ENCODE data around the gene TMEM132C. TPM values are rescaled to one million over a fixed set of nuclear protein-coding genes. Genes with fewer than 3 reads are reported as not detected.

TMEM132C gene
- total RNA-seq, 6 experiments from 2014 or later: not detected

- Mint-ChIP-seq H3K4me3 (no peak overlapping the region), H3K27me3 (ENCODE audit: insufficient read depth) (no peaks in the 10 kb centered on the region; the same call in 1 of the 2 replicates), H3K4me1 (ENCODE audit: low read depth) (no peaks in the 10 kb centered on the region), H3K27ac (no peak overlapping the region), H3K36me3 (ENCODE audit: low read depth) (peaks cover 8% of the 10 kb centered on the region; the same call in 1 of the 2 replicates), H3K9me3 (peaks cover 64% of the 10 kb centered on the region)
- DNase-seq: no peak
- TF ChIP-seq, protein P1, sequence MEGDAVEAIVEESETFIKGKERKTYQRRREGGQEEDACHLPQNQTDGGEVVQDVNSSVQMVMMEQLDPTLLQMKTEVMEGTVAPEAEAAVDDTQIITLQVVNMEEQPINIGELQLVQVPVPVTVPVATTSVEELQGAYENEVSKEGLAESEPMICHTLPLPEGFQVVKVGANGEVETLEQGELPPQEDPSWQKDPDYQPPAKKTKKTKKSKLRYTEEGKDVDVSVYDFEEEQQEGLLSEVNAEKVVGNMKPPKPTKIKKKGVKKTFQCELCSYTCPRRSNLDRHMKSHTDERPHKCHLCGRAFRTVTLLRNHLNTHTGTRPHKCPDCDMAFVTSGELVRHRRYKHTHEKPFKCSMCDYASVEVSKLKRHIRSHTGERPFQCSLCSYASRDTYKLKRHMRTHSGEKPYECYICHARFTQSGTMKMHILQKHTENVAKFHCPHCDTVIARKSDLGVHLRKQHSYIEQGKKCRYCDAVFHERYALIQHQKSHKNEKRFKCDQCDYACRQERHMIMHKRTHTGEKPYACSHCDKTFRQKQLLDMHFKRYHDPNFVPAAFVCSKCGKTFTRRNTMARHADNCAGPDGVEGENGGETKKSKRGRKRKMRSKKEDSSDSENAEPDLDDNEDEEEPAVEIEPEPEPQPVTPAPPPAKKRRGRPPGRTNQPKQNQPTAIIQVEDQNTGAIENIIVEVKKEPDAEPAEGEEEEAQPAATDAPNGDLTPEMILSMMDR (IDR thresholded peaks at IDR 0.05): no peak
These were observed 141.7 kb downstream of the TMEM132C start for GRCh38 chr12:128408669-128409068.

- DNase-seq: no peak
- no peak overlapping the region for H3K4me3 Mint-ChIP-seq
- H3K9me3 Mint-ChIP-seq: peaks cover 57% of the 10 kb centered on the region
- H3K27ac Mint-ChIP-seq: no peak overlapping the region
- no peaks in the 10 kb centered on the region; the same call in 1 of the 2 replicates for H3K27me3 Mint-ChIP-seq (ENCODE audit: insufficient read depth)
- no peaks in the 10 kb centered on the region for H3K4me1 Mint-ChIP-seq (ENCODE audit: low read depth)
- TF ChIP-seq, protein P1 (IDR thresholded peaks at IDR 0.05): no peak
- H3K36me3 Mint-ChIP-seq (ENCODE audit: low read depth): no peaks in the 10 kb centered on the region; the same call in 1 of the 2 replicates
These were observed 148.1 kb downstream of the TMEM132C start for GRCh38 chr12:128415036-128415560.

GRCh38 chr12:128418944-128419343 lies 152.0 kb downstream of the TMEM132C start:
- H3K4me3 Mint-ChIP-seq: no peak overlapping the region
- peaks cover 2% of the 10 kb centered on the region for H3K27me3 Mint-ChIP-seq (ENCODE audit: insufficient read depth)
- H3K9me3 Mint-ChIP-seq: peaks cover 49% of the 10 kb centered on the region
- TF ChIP-seq, protein P1 (IDR thresholded peaks at IDR 0.05): no peak
- no peak overlapping the region for H3K27ac Mint-ChIP-seq
- DNase-seq: no peak
- peaks cover 7% of the 10 kb centered on the region for H3K36me3 Mint-ChIP-seq (ENCODE audit: low read depth)
- no peaks in the 10 kb centered on the region for H3K4me1 Mint-ChIP-seq (ENCODE audit: low read depth)

- Mint-ChIP-seq H3K27ac (no peak overlapping the region), H3K36me3 (ENCODE audit: low read depth) (peaks cover 7% of the 10 kb centered on the region), H3K27me3 (ENCODE audit: insufficient read depth) (peaks cover 2% of the 10 kb centered on the region; the same call in 1 of the 2 replicates), H3K4me1 (ENCODE audit: low read depth) (no peaks in the 10 kb centered on the region), H3K4me3 (no peak overlapping the region), H3K9me3 (peaks cover 53% of the 10 kb centered on the region)
- TF ChIP-seq, protein P1 (IDR thresholded peaks at IDR 0.05): no peak
- no peak for DNase-seq
These were observed 153.2 kb downstream of the TMEM132C start for GRCh38 chr12:128420163-128420562.

- TF ChIP-seq, protein P1 (IDR thresholded peaks at IDR 0.05): no peak
- H3K36me3 Mint-ChIP-seq (ENCODE audit: low read depth): peaks cover 7% of the 10 kb centered on the region
- no peaks in the 10 kb centered on the region for H3K4me1 Mint-ChIP-seq (ENCODE audit: low read depth)
- peaks cover 63% of the 10 kb centered on the region for H3K9me3 Mint-ChIP-seq
- H3K27me3 Mint-ChIP-seq (ENCODE audit: insufficient read depth): peaks cover 5% of the 10 kb centered on the region; the same call in 1 of the 2 replicates
- no peak overlapping the region for H3K4me3 Mint-ChIP-seq
- no peak for DNase-seq
- H3K27ac Mint-ChIP-seq: no peak overlapping the region
These were observed 154.4 kb downstream of the TMEM132C start for GRCh38 chr12:128421375-128421774.

Measured in HFFc6 (cell line).